Stimulated activated CD8-positive, alpha-beta memory T cell treated with anti-CD3 and anti-CD28 coated beads, Interleukin-7, amount 100 ng/mL, for 48 hours (primary cell): ENCODE results near the gene SMAD4.
A peak's percentile ranks its signal among the peaks of the same experiment; 100 is the strongest.
"Not testable (repeated sequence)": the region's sequence is repeated elsewhere in the genome, so short reads cannot be mapped to it uniquely, and the experiment has no call there.

Experiments
- DNase-seq, 2 donors: peaks; one replicate each; pipeline ENCODE4 v3.0.0-alpha.2; 2020; ENCODE audit warnings: low read depth in 1 of 2; ENCODE audit errors: extremely low read depth in 1 of 2

SMAD4 gene

GRCh38 chr18:51108330-51108729 is 78.3 kb downstream of the SMAD4 start:
- no peak for DNase-seq

GRCh38 chr18:51110073-51110797 is 80.2 kb downstream of the SMAD4 start:
- peak; percentile 32 to 48 for DNase-seq

DNA sequence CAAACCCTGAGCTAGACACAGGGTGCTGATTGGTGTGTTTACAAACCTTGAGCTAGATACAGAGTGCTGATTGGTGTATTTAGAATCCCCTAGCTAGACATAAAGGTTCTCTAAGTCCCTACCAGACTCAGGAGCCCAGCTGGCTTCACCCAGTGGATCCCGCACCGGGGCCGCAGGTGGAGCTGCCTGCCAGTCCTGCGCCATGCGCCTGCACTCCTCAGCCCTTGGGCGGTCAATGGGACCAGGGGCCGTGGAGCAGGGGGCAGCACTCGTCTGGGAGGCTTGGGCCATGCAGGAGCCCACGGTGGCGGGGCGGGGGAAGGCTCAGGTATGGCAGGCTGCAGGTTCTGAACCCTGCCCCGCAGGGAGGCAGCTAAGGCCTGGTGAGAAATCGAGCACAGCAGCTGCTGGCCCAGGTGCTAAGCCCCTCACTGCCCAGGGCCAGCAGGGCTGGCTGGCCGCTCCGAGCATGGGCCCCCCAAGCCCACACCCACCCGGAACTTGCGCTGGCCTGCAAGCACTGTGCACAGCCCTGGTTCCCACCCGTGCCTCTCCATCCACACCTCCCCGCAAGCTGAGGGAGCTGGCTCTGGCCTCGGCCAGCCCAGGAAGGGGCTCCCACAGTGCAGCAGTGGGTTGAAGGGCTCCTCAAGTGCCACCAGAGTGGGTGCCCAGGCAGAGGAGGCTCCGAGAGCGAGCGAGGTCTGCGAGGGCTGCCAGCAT is 81.8 kb downstream of the SMAD4 start:
- not testable (repeated sequence) for DNase-seq

DNA sequence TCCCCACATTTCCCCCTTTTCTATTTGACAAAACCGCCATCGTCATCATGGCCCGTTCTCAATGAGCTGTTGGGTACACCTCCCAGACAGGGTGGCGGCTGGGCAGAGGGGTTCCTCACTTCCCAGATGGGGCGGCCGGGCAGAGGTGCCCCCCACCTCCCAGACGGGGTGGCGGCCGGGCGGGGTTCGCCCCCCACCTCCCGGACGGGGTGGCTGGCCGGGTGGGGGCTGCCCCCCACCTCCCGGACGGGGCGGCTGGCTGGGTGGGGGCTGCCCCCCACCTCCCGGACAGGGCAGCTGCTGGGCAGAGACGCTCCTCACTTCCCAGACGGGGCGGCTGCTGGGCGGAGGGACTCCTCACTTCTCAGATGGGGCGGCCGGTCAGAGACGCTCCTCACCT is 87.0 kb downstream of the SMAD4 start:
- not testable (repeated sequence) for DNase-seq

GRCh38 chr18:51119561-51119960 is 89.5 kb downstream of the SMAD4 start:
- DNase-seq: not testable (repeated sequence)

DNA sequence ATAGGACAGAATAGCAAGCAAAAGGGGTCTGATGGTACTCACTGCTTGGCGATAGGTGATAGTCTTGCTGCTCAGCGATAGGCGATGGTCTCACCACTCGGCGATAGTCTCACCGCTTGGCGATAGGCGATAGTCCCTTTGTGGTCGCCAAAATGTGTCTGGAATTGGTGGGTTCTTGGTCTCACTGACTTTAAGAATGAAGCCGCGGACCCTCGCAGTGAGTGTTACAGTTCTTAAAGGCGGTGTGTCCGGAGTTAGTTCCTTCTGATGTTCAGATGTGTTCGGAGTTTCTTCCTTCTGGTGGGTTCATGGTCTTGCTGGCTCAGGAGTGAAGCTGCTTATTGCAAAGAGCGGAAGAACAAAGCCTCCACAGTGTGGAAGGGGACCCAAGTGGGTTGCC is 90.0 kb downstream of the SMAD4 start:
- DNase-seq: not testable (repeated sequence)

- no peak for DNase-seq
These were observed 91.0 kb downstream of the SMAD4 start for GRCh38 chr18:51120809-51121596.

GRCh38 chr18:51121597-51121857 is 91.5 kb downstream of the SMAD4 start:
- DNase-seq: no peak

DNA sequence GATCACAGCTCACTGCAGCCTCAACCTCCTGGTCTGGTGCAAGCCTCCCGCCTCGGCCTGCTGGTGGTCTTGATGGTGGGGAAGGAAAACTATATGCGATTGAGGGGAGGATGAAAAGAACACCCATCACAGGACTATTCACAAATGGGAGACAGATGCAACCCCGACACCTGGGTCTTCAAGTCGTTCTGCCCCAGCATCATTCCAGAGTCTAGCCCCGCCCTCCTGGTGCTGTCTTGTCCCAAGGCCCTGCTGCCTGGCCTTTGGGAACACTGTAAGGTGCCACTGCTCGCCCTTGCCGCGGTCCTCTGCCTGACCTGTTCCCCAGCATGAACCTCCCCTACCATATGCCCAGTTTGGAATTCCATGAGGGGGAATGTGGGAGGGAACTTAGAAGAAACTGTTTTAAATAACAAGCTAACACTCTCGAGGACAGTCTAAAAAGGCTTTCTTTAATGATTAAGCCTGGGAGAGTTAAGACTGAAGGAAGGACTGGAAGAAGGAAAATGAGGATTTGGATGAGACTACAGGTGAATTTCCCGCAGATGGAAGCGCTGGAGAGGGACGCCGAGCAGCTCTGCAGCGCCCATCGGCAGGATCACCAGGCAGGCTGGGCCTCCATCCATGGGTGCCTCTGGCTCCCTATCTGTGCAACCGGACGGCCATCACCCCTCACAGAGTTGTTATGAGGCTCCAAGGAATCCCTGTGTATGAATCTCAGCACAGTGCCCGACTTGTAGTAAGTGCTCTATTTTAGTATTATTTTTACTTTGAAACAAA is 92.4 kb downstream of the SMAD4 start:
- DNase-seq: no peak

GRCh38 chr18:51123046-51123395 is 93.0 kb downstream of the SMAD4 start:
- DNase-seq: no peak

DNA sequence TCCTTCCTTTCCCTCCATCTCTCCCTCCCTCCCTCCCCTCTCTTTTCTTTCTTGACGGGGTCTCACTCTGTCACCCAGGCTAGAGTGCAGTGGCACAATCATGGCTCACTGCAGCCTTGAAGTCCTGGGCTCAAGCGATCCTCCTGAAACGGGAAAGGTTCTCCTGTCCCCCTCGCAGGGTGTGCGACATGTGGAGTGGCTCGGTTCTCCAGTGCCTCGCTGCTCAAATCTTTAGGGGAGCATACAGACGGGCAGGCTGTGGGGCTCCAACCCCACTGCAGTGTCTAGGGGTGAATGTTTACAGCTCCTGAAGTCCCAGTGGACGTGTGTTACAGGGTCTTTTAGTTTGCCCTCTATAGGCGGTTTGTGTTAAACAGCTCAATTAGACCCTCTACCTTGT is 93.5 kb downstream of the SMAD4 start:
- no peak for DNase-seq

DNA sequence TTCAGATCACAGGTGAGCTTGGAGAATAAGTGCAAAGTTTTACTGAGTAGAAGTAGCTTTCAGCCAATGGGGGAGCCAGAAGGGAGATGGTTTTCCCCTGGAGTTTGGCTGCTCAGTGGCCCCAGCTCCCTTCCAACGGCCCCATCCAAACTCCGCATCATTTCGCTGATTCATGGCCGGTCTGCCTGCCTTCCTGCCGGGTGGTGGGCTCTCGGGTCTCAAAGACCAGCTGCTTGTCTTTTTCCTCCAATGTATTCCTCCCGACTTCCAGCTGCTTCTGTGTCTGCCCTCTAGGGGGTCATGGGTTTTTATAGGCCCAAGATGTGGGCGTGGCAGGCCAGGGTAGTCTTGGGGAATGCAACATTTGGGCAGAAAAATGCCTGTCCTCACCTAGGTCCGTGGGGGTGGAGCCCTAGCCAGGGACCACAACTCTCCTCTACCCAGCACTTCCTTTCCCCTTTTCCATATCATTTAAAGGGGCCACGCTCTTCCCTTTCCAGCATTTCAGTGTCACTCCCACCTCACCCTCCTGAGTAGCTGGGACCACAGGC is 94.0 kb downstream of the SMAD4 start:
- no peak for DNase-seq

GRCh38 chr18:51125976-51126375 is 96.0 kb downstream of the SMAD4 start:
- no peak for DNase-seq

GRCh38 chr18:51127664-51128063 is 97.7 kb downstream of the SMAD4 start:
- no peak for DNase-seq

DNA sequence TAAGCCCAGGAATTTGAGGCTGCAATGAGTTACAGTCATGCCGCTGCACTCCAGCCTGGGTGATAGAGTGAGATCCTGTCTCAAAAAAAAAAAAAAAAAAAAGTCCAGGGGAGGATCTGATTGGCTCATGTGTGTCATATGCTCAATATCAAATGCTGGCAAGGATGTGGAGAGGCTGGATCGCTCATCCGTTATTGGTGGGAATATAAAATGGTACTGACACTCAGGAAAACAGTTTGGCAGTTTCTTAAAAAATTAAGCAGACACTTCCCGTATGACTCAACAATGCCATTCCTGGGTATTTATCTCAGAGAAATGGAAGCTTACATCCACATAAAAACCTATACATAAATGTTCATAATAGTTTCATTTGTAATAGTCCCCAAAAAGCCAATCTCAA is 98.5 kb downstream of the SMAD4 start:
- DNase-seq: no peak

DNA sequence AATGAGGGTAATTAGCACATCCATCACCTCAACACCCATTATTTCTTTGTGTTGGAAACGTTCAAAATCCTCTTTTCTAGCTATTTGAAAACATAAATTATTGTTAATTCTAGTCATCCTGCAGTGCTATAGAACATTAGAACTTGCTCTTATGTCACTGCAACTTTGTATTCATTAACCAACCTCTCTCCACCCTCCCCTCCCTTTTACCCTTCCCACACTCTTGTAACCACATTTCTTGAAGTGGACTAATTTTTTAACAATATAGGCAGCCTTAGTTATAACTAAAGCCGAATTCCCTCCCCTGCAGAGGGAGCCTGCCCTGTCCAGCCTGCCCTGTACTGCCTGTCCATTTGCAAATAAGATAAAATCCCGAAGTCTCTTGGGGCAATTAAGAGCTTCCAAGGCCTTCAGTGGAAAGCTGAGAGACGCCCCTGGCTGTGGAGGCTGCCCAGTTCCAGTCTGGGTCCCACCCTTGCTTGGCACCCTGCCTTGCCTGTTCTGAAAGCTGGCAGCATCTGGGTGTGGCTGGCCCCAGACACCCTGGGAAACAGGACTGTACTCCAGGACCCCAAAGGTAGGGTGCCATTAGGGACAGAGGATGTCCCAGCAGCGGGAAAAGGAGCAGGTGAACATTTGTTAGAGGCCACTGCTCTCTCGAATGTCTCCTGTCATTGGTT is 102.4 kb downstream of the SMAD4 start:
- DNase-seq: no peak

DNA sequence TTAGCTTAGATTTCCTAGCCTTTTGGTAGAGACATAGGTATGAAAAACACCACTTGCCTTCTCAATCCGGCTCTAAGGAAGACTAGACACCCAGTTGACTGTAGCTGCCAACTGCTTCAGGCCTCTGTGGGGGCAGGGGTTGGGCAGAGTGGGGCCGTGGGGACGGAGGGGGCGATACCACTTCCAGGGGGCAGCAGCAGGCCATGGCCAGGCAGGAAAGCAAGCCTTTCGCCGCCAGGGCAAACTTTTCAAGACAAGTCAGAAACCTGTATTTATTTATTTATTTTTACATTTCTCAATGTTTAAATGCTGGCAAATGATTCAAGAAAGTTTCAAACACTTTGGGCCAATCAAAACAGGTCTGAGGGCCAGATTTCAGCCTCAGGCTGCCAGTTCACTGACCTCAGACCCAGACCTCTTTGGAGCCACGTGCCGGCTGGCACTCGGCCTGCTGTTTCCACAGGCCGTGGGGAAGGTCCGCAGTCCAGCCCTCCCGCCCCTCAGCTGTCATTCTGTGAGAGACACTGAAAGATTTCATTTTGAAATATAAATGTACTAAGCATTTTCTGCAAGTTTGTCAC is 103.7 kb downstream of the SMAD4 start:
- DNase-seq: no peak
